HuH-7.5 (cell line): ENCODE data around the gene SPTB.

Source experiments
- DNase-seq: peaks from one replicate; pipeline ENCODE4 v3.0.0; 2011; ENCODE audit warnings: low spot score

Gene SPTB

GRCh38 chr14:64728856-64729255 lies 150.9 kb downstream of the SPTB start:
- no peak for DNase-seq

- DNase-seq: no peak
These were observed 151.6 kb downstream of the SPTB start for GRCh38 chr14:64728106-64728505.

GRCh38 chr14:64727551-64728071 lies 152.1 kb downstream of the SPTB start:
- DNase-seq: no peak

GRCh38 chr14:64726585-64726890 lies 153.2 kb downstream of the SPTB start:
- DNase-seq: no peak

- DNase-seq: no peak
These were observed 153.7 kb downstream of the SPTB start for GRCh38 chr14:64725879-64726584.

GRCh38 chr14:64725261-64725815 lies 154.4 kb downstream of the SPTB start:
- no peak for DNase-seq

- no peak for DNase-seq
These were observed 155.2 kb downstream of the SPTB start for GRCh38 chr14:64724578-64724930.

GRCh38 chr14:64723691-64724577 lies 155.8 kb downstream of the SPTB start:
- DNase-seq: no peak

- no peak for DNase-seq
These were observed 156.8 kb downstream of the SPTB start for GRCh38 chr14:64722842-64723447.

GRCh38 chr14:64721899-64722298 lies 157.8 kb downstream of the SPTB start:
- DNase-seq: no peak

- no peak for DNase-seq
These were observed 158.3 kb downstream of the SPTB start for GRCh38 chr14:64721391-64721791.

- peak; percentile 65 for DNase-seq
These were observed 159.6 kb downstream of the SPTB start for GRCh38 chr14:64720131-64720576.

- DNase-seq: no peak
These were observed 160.1 kb downstream of the SPTB start for GRCh38 chr14:64719601-64720000.

GRCh38 chr14:64718762-64719161 lies 160.9 kb downstream of the SPTB start:
- no peak for DNase-seq

GRCh38 chr14:64717870-64718269 lies 161.8 kb downstream of the SPTB start:
- no peak for DNase-seq

GRCh38 chr14:64715628-64716412 lies 163.9 kb downstream of the SPTB start:
- DNase-seq: no peak

- DNase-seq: no peak
These were observed 164.5 kb downstream of the SPTB start for GRCh38 chr14:64715146-64715627.

GRCh38 chr14:64714432-64715025 lies 165.2 kb downstream of the SPTB start:
- DNase-seq: no peak

GRCh38 chr14:64713677-64714076 lies 166.0 kb downstream of the SPTB start:
- no peak for DNase-seq

GRCh38 chr14:64711039-64711438 lies 168.7 kb downstream of the SPTB start:
- no peak for DNase-seq

- no peak for DNase-seq
These were observed 170.6 kb downstream of the SPTB start for GRCh38 chr14:64709126-64709525.
